ENCODE data around the gene NPVF.

GRCh38 chr7:25180592-25180923, 47.7 kb downstream of the NPVF start:
- peak in 2 of 7 experiments; percentile 5 to 21 for TF ChIP-seq CTCF (IDR thresholded peaks at IDR 0.05)
- TF ChIP-seq POLR2A (IDR thresholded peaks at IDR 0.05), result no peak
